Peyer's patch (tissue), 4 donors: ENCODE results near the gene TMEM63B. TPM values are rescaled to one million over a fixed set of nuclear protein-coding genes. Genes with fewer than 3 reads are reported as not detected.
"Not testable (repeated sequence)": the region's sequence is repeated elsewhere in the genome, so short reads cannot be mapped to it uniquely, and the experiment has no call there.

Source experiments
- DNase-seq, 3 donors: peaks; one replicate each; pipeline ENCODE4 v3.0.0-alpha.2; 2017 to 2019
- H3K27ac ChIP-seq, 4 donors: fragments of 200-600 bp; sonication (generic); one replicate each; pipeline ENCODE4 v1.5.1; 2016 to 2019
- H3K27me3 ChIP-seq, 2 donors: fragments of 200-600 bp; sonication (generic); one replicate each; pipeline ENCODE4 v1.5.1; 2019
- H3K36me3 ChIP-seq, 3 donors: fragments of 200-600 bp; sonication (generic); one replicate each; pipeline ENCODE4 v1.5.1; 2016 to 2019
- H3K4me1 ChIP-seq, 4 donors: fragments of 200-600 bp; sonication (generic); one replicate each; pipeline ENCODE4 v1.5.1; 2016 to 2019
- H3K4me3 ChIP-seq, 4 donors: fragments of 200-600 bp; sonication (generic); 1 replicate in 3 of 4; 2 replicates in 1 of 4; pipeline ENCODE4 v1.5.1; 2016 to 2019; ENCODE audit warnings: mild to moderate bottlenecking in 1 of 4
- H3K9me3 ChIP-seq, 4 donors: fragments of 200-600 bp; sonication (generic); one replicate each; pipeline ENCODE4 v1.5.1; 2016 to 2019; ENCODE audit warnings: mild to moderate bottlenecking in 1 of 4
- CTCF ChIP-seq, 6 experiments: fragments of 450-650 bp in 4 of 6; fragments of 200-600 bp in 2 of 6; sonication (generic) in 1 of 6; IDR thresholded peaks; one replicate each; pipeline ENCODE4 v1.5.1; 2017 to 2019; ENCODE audit warnings: antibody characterized with exemption in 6 of 6, mild to moderate bottlenecking in 3 of 6, moderate library complexity in 1 of 6
- POLR2A ChIP-seq, 2 donors: fragments of 450-650 bp; IDR thresholded peaks; one replicate each; pipeline ENCODE4 v1.5.1; 2017; ENCODE audit warnings: antibody characterized with exemption in 2 of 2, mild to moderate bottlenecking in 2 of 2, moderate library complexity in 2 of 2
- total RNA-seq, 4 donors: library from RNA; depleted of rRNA; stranded (reverse); fragments of >200 nt; gene quantifications; one replicate each; pipeline ENCODE4 v1.1.0, GENCODE V29; 2016

Gene TMEM63B
- total RNA-seq, 4 donors from 2014 or later: 56.9 to 92.1 (median 81.9) TPM

GRCh38 chr6:44143731-44144130 lies 16.4 kb downstream of the TMEM63B start:
- H3K9me3 ChIP-seq: no peaks in the 10 kb centered on the region
- no peak overlapping the region for H3K27ac ChIP-seq
- peaks cover 0 to 82% (median 0%) of the 10 kb centered on the region in 3 donors for H3K36me3 ChIP-seq
- no peaks in the 10 kb centered on the region for H3K4me1 ChIP-seq
- H3K27me3 ChIP-seq: no peaks in the 10 kb centered on the region
- H3K4me3 ChIP-seq: no peak overlapping the region
- DNase-seq: no peak
- no peak for TF ChIP-seq CTCF (IDR thresholded peaks at IDR 0.05)
- no peak for TF ChIP-seq POLR2A (IDR thresholded peaks at IDR 0.05)

GRCh38 chr6:44144536-44144935 lies 17.2 kb downstream of the TMEM63B start:
- peaks cover 0 to 81% (median 0%) of the 10 kb centered on the region in 3 donors for H3K36me3 ChIP-seq
- H3K27ac ChIP-seq: not testable (repeated sequence)

GRCh38 chr6:44145839-44146238 lies 18.5 kb downstream of the TMEM63B start:
- Histone ChIP-seq H3K9me3 (no peaks in the 10 kb centered on the region), H3K27me3 (no peaks in the 10 kb centered on the region), H3K4me3 (no peak overlapping the region), H3K4me1 (no peaks in the 10 kb centered on the region), H3K27ac (no peak overlapping the region), H3K36me3 (peaks cover 0 to 75% (median 0%) of the 10 kb centered on the region in 3 donors)
- TF ChIP-seq POLR2A (IDR thresholded peaks at IDR 0.05) (no peak), CTCF (IDR thresholded peaks at IDR 0.05) (no peak)
- no peak for DNase-seq

More at GRCh38 chr6:44144536-44144935, 17.2 kb downstream of the TMEM63B start:
- H3K4me3 ChIP-seq, H3K27me3 ChIP-seq, DNase-seq, H3K4me1 ChIP-seq, H3K9me3 ChIP-seq: not testable (repeated sequence)

- peaks cover 0 to 2% (median 0%) of the 10 kb centered on the region in 4 donors for H3K4me1 ChIP-seq
- H3K36me3 ChIP-seq: peaks cover 0 to 66% (median 0%) of the 10 kb centered on the region in 3 donors
- no peak overlapping the region for H3K27ac ChIP-seq
- H3K27me3 ChIP-seq: no peaks in the 10 kb centered on the region
- no peak for TF ChIP-seq CTCF (IDR thresholded peaks at IDR 0.05)
- no peak for TF ChIP-seq POLR2A (IDR thresholded peaks at IDR 0.05)
- DNase-seq: no peak
- no peak overlapping the region for H3K4me3 ChIP-seq
- no peaks in the 10 kb centered on the region for H3K9me3 ChIP-seq
Observed at GRCh38 chr6:44146685-44147084, 19.3 kb downstream of the TMEM63B start.

GRCh38 chr6:44147256-44147655 lies 19.9 kb downstream of the TMEM63B start:
- Histone ChIP-seq H3K4me1 (peaks cover 0 to 4% (median 0%) of the 10 kb centered on the region in 4 donors), H3K36me3 (peaks cover 0 to 61% (median 0%) of the 10 kb centered on the region in 3 donors), H3K27ac (no peak overlapping the region), H3K4me3 (no peak overlapping the region), H3K27me3 (no peaks in the 10 kb centered on the region), H3K9me3 (no peaks in the 10 kb centered on the region)
- TF ChIP-seq POLR2A (IDR thresholded peaks at IDR 0.05) (no peak), CTCF (IDR thresholded peaks at IDR 0.05) (no peak)
- no peak for DNase-seq

- Histone ChIP-seq H3K4me1 (peaks cover 0 to 4% (median 0%) of the 10 kb centered on the region in 4 donors), H3K9me3 (no peaks in the 10 kb centered on the region), H3K4me3 (no peak overlapping the region), H3K36me3 (peaks cover 0 to 55% (median 0%) of the 10 kb centered on the region in 3 donors), H3K27me3 (no peaks in the 10 kb centered on the region), H3K27ac (no peak overlapping the region)
- TF ChIP-seq POLR2A (IDR thresholded peaks at IDR 0.05) (no peak), CTCF (IDR thresholded peaks at IDR 0.05) (no peak)
- no peak for DNase-seq
Observed at GRCh38 chr6:44148306-44148705, 21.0 kb downstream of the TMEM63B start.
